ENCODE measurements around the gene ERC1. TPM values are rescaled to one million over a fixed set of nuclear protein-coding genes. Genes with fewer than 3 reads are reported as not detected.

ERC1 gene
- total and polyA plus RNA-seq, 9 of the 15 experiments (the other 6 are each of a cell fraction or from before 2014, with no cell fraction given), result 0.74 to 11.8 (median 4.8) TPM

DNA sequence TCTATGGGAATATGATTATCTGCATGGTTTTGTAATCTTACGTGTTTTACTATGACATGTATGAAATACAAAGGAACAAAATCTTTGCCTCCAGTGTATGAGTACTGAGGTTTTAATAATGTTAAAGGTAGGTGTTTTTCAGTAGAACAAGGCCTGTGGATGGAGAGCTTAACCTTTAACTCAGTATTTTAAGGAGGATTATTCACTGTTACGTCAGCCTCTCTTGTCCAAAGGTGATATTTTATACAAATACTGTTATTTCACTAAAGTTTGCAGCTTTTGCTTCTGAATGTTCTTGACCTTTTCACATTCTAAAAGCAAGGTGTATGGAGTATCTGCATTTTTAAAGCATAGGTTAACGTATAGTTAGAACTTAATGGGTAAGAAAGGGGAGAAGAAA, 195.3 kb downstream of the ERC1 start:
- TF ChIP-seq OTX1 (CRISPR knock-in tag; IDR thresholded peaks at IDR 0.05) (no peak), ZNF695 (CRISPR knock-in tag; IDR thresholded peaks at IDR 0.05) (no peak), TARDBP (IDR thresholded peaks at IDR 0.05) (no peak), EZH2 (IDR thresholded peaks at IDR 0.05; ENCODE audit: borderline replicate concordance, low read depth, low read length) (no peak), ELF4 (CRISPR knock-in tag; IDR thresholded peaks at IDR 0.05) (no peak), SP1 (CRISPR knock-in tag; IDR thresholded peaks at IDR 0.05) (no peak), RAD21 (CRISPR knock-in tag; conservative IDR thresholded peaks at IDR 0.05 in 1 of 2, IDR thresholded peaks at IDR 0.05 in 1 of 2) (no peak), E2F3 (CRISPR knock-in tag; IDR thresholded peaks at IDR 0.05) (no peak), POLR2A (conservative IDR thresholded peaks at IDR 0.05) (no peak), ZNF253 (CRISPR knock-in tag; conservative IDR thresholded peaks at IDR 0.05) (no peak)
- TF ChIP-seq, protein P1, sequence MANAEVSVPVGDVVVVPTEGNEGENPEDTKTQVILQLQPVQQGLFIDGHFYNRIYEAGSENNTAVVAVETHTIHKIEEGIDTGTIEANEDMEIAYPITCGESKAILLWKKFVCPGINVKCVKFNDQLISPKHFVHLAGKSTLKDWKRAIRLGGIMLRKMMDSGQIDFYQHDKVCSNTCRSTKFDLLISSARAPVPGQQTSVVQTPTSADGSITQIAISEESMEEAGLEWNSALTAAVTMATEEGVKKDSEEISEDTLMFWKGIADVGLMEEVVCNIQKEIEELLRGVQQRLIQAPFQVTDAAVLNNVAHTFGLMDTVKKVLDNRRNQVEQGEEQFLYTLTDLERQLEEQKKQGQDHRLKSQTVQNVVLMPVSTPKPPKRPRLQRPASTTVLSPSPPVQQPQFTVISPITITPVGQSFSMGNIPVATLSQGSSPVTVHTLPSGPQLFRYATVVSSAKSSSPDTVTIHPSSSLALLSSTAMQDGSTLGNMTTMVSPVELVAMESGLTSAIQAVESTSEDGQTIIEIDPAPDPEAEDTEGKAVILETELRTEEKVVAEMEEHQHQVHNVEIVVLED (CRISPR knock-in tag; IDR thresholded peaks at IDR 0.05), result no peak
- POLR2A ChIA-PET, result no interaction called here
- CTCF ChIA-PET (ENCODE audit: low intra/inter-chr PET ratio), result no interaction called here
- H3K79me2 ChIP-seq (ENCODE audit: control insufficient read depth, insufficient read depth, low read length), result no peaks in the 10 kb centered on the region
- no TSS peak for BruUV-seq (replicated peaks)
- H3K4me1 ChIP-seq (replicated peaks in 1 of 2; ENCODE audit: control insufficient read depth in 2 of 2, insufficient read depth in 2 of 2, low read length in 2 of 2), result no peaks in the 10 kb centered on the region
- no peak overlapping the region for H3K9ac ChIP-seq (ENCODE audit: insufficient read depth in 1 of 2, low read depth in 2 of 2, low read length in 2 of 2)
- H3K4me2 ChIP-seq (ENCODE audit: insufficient read depth, low read length), result no peak overlapping the region
- no peak overlapping the region for H3K27ac ChIP-seq (ENCODE audit: extremely low read depth, low read depth, low read length)
- FAIRE-seq (no peak), ATAC-seq (no peak), DNase-seq (ENCODE audit: extremely low read depth in 1 of 4, low spot score in 3 of 4) (no peak)
- H3K9me3 ChIP-seq (replicated peaks; ENCODE audit: control insufficient read depth, insufficient read depth, low read depth, low read length), result no peaks in the 10 kb centered on the region
- no peaks in the 10 kb centered on the region for H3K9me1 ChIP-seq (ENCODE audit: control insufficient read depth, insufficient read depth, low read length)
- no peaks in the 10 kb centered on the region for H3K27me3 ChIP-seq (ENCODE audit: control insufficient read depth in 2 of 2, insufficient read depth in 2 of 2, low read length in 2 of 2)
- H2AFZ ChIP-seq (ENCODE audit: low read depth, low read length), result no peak overlapping the region
- intact Hi-C loops (cut with micrococcal nuclease), result no loop called here
- no peaks in the 10 kb centered on the region for H3K36me3 ChIP-seq (ENCODE audit: control insufficient read depth, insufficient read depth, low read length)
- no peaks in the 10 kb centered on the region for H4K20me1 ChIP-seq (replicated peaks; ENCODE audit: control insufficient read depth, insufficient read depth, low read length)
- in situ Hi-C loops (cut with MboI), result no loop called here
- no peak overlapping the region for H3K4me3 ChIP-seq
- 87% methylated on average over 3 of the region's 3 CpGs for WGBS (ENCODE audit: insufficient coverage, low coverage, missing lambda C conversion rate)

All from K562 (cell line).